ENCODE data around the gene TBC1D4. TPM values are rescaled to one million over a fixed set of nuclear protein-coding genes. Genes with fewer than 3 reads are reported as not detected.

The TBC1D4 gene
- total RNA-seq, 2 donors from 2014 or later: 2.9 to 7.2 TPM

DNA sequence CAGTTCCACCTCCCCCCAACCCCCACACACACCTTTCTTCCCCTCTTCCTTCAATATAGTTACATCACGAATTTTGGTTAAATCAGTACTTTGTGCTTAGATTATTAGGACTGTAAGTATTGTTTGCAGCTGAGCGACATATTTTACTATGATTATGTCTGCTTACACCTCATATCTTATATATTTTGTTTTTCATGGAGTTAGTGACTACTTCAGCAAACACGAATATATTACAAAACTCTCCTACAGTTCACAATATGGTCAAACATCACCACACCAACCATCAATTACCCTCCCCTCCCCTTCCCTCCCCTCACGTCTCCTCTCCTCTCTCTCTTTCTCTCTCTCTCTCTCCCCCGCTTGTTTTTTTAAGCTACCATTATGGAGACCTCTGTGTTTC is 152.9 kb downstream of the TBC1D4 start:
- Mint-ChIP-seq H3K27ac (no peak overlapping the region), H3K36me3 (no peaks in the 10 kb centered on the region), H3K9me3 (no peaks in the 10 kb centered on the region), H3K4me3 (no peak overlapping the region), H3K4me1 (ENCODE audit: low read depth in 2 of 2) (peaks cover 12 to 13% of the 10 kb centered on the region in 2 donors), H3K27me3 (peaks cover 0 to under 1% of the 10 kb centered on the region in 2 donors)
- DNase-seq (ENCODE audit: low spot score) (no peak), ATAC-seq (no peak)

GRCh38 chr13:75327135-75327510 is 154.8 kb downstream of the TBC1D4 start:
- peak overlapping the region; percentile 84 for H3K4me3 Mint-ChIP-seq
- H3K27me3 Mint-ChIP-seq: peaks cover 0 to 2% of the 10 kb centered on the region in 2 donors
- H3K9me3 Mint-ChIP-seq: no peaks in the 10 kb centered on the region
- H3K27ac Mint-ChIP-seq: peak overlapping the region; percentile 50 to 56
- peaks cover 12 to 16% of the 10 kb centered on the region in 2 donors for H3K4me1 Mint-ChIP-seq (ENCODE audit: low read depth in 2 of 2)
- ATAC-seq (no peak), DNase-seq (ENCODE audit: low spot score) (no peak)
- H3K36me3 Mint-ChIP-seq: no peaks in the 10 kb centered on the region

- H3K4me1 Mint-ChIP-seq (ENCODE audit: low read depth in 2 of 2): peaks cover 12 to 16% of the 10 kb centered on the region in 2 donors
- ATAC-seq (peak; percentile 91 to 93), DNase-seq (ENCODE audit: low spot score) (no peak)
- H3K9me3 Mint-ChIP-seq: no peaks in the 10 kb centered on the region
- no peaks in the 10 kb centered on the region for H3K36me3 Mint-ChIP-seq
- H3K4me3 Mint-ChIP-seq: peak overlapping the region; percentile 84
- H3K27me3 Mint-ChIP-seq: peaks cover 0 to 2% of the 10 kb centered on the region in 2 donors
- peak overlapping the region; percentile 50 to 56 for H3K27ac Mint-ChIP-seq
Observed at GRCh38 chr13:75326173-75327134, 155.5 kb downstream of the TBC1D4 start.

DNA sequence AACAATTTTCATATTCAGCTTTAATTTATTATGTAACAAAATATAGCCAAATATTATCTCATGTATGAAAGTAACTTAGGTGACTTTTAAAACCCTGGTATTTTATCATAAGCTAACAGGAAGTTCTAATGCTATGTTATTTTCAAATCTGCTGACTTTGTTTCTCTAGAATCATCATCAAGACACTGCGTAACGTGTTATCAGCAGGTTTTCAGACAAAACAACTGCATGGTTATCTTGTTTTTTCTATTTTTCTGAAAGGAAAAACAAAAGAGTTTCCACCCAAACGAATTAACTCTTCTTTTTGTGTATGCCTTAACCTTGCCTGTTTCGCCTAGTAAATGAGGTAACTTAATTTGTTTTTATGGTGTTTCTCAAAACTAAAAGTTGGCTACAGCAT is 156.3 kb downstream of the TBC1D4 start:
- ATAC-seq: no peak
- Mint-ChIP-seq H3K36me3 (no peaks in the 10 kb centered on the region), H3K27ac (peak overlapping the region; percentile 50 to 56), H3K27me3 (peaks cover 0 to 2% of the 10 kb centered on the region in 2 donors), H3K4me1 (ENCODE audit: low read depth in 2 of 2) (peaks cover 12 to 16% of the 10 kb centered on the region in 2 donors), H3K4me3 (peak overlapping the region; percentile 84), H3K9me3 (no peaks in the 10 kb centered on the region)
- no peak for DNase-seq (ENCODE audit: low spot score)

GRCh38 chr13:75324413-75324940 is 157.5 kb downstream of the TBC1D4 start:
- H3K9me3 Mint-ChIP-seq: no peaks in the 10 kb centered on the region
- no peak overlapping the region for H3K4me3 Mint-ChIP-seq
- peak overlapping the region in 1 of 2 donors; percentile 18 for H3K27ac Mint-ChIP-seq
- no peak for ATAC-seq
- H3K27me3 Mint-ChIP-seq: peaks cover 0 to 2% of the 10 kb centered on the region in 2 donors
- H3K4me1 Mint-ChIP-seq (ENCODE audit: low read depth in 2 of 2): peaks cover 12 to 16% of the 10 kb centered on the region in 2 donors
- H3K36me3 Mint-ChIP-seq: no peaks in the 10 kb centered on the region
- no peak for DNase-seq (ENCODE audit: low spot score)

GRCh38 chr13:75321084-75321483 is 160.9 kb downstream of the TBC1D4 start:
- Mint-ChIP-seq H3K9me3 (no peaks in the 10 kb centered on the region), H3K27me3 (peaks cover 0 to 2% of the 10 kb centered on the region in 2 donors), H3K27ac (no peak overlapping the region), H3K36me3 (no peaks in the 10 kb centered on the region), H3K4me1 (ENCODE audit: low read depth in 2 of 2) (peaks cover 6 to 15% of the 10 kb centered on the region in 2 donors), H3K4me3 (no peak overlapping the region)
- DNase-seq (ENCODE audit: low spot score): no peak
- ATAC-seq: no peak

GRCh38 chr13:75319254-75319653 is 162.7 kb downstream of the TBC1D4 start:
- DNase-seq (ENCODE audit: low spot score) (no peak), ATAC-seq (no peak)
- Mint-ChIP-seq H3K27ac (no peak overlapping the region), H3K27me3 (peaks cover 0 to 2% of the 10 kb centered on the region in 2 donors), H3K4me3 (no peak overlapping the region), H3K9me3 (no peaks in the 10 kb centered on the region), H3K4me1 (ENCODE audit: low read depth in 2 of 2) (peaks cover 3 to 12% of the 10 kb centered on the region in 2 donors), H3K36me3 (no peaks in the 10 kb centered on the region)

- peak overlapping the region; percentile 2 to 52 for H3K27ac Mint-ChIP-seq
- H3K36me3 Mint-ChIP-seq: no peaks in the 10 kb centered on the region
- H3K27me3 Mint-ChIP-seq: no peaks in the 10 kb centered on the region
- peak overlapping the region; percentile 28 for H3K4me3 Mint-ChIP-seq
- ATAC-seq (peak in 1 of 2 donors; percentile 74), DNase-seq (ENCODE audit: low spot score) (no peak)
- no peaks in the 10 kb centered on the region for H3K9me3 Mint-ChIP-seq
- peaks cover 3 to 9% of the 10 kb centered on the region in 2 donors for H3K4me1 Mint-ChIP-seq (ENCODE audit: low read depth in 2 of 2)
Observed at GRCh38 chr13:75318138-75318833, 163.7 kb downstream of the TBC1D4 start.

- no peak overlapping the region for H3K27ac Mint-ChIP-seq
- no peaks in the 10 kb centered on the region for H3K36me3 Mint-ChIP-seq
- H3K4me1 Mint-ChIP-seq (ENCODE audit: low read depth in 2 of 2): peaks cover 11 to 17% of the 10 kb centered on the region in 2 donors
- DNase-seq (ENCODE audit: low spot score) (no peak), ATAC-seq (no peak)
- H3K4me3 Mint-ChIP-seq: no peak overlapping the region
- H3K9me3 Mint-ChIP-seq: no peaks in the 10 kb centered on the region
- no peaks in the 10 kb centered on the region for H3K27me3 Mint-ChIP-seq
Observed at GRCh38 chr13:75316427-75316826, 165.5 kb downstream of the TBC1D4 start.

- Mint-ChIP-seq H3K27ac (peak overlapping the region; percentile 45 to 49), H3K9me3 (no peaks in the 10 kb centered on the region), H3K4me3 (peak overlapping the region; percentile 8), H3K27me3 (no peaks in the 10 kb centered on the region), H3K36me3 (no peaks in the 10 kb centered on the region), H3K4me1 (ENCODE audit: low read depth in 2 of 2) (peaks cover 8 to 13% of the 10 kb centered on the region in 2 donors)
- DNase-seq (ENCODE audit: low spot score) (peak; percentile 64), ATAC-seq (peak; percentile 96 to 99)
Observed at GRCh38 chr13:75312884-75313520, 169.0 kb downstream of the TBC1D4 start.

GRCh38 chr13:75309981-75310580 is 171.9 kb downstream of the TBC1D4 start:
- no peak overlapping the region for H3K4me3 Mint-ChIP-seq
- no peaks in the 10 kb centered on the region for H3K27me3 Mint-ChIP-seq
- peak overlapping the region in 1 of 2 donors; percentile 8 for H3K27ac Mint-ChIP-seq
- H3K36me3 Mint-ChIP-seq: no peaks in the 10 kb centered on the region
- ATAC-seq: no peak
- H3K4me1 Mint-ChIP-seq (ENCODE audit: low read depth in 2 of 2): peaks cover 8% of the 10 kb centered on the region in 2 donors
- DNase-seq (ENCODE audit: low spot score): no peak
- no peaks in the 10 kb centered on the region for H3K9me3 Mint-ChIP-seq

DNA sequence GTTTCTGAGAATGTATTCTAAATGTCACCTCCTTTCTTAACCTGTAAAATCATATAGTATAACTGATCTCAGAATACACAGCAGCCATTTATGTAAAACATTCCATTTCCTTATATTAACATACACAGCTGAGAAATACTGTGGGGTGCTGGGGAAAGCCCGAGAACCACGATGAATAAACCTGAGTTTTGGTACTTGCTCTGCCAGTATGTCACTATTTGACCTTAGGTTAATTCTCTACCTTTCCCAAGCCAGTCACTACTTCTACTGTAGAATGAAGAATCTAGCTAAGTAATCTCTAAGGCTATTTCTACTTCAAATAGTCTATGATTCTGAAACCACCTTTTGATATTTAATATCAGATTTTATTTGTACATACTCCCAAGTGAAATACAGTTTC is 173.7 kb downstream of the TBC1D4 start:
- H3K4me1 Mint-ChIP-seq (ENCODE audit: low read depth in 2 of 2): peaks cover 7 to 8% of the 10 kb centered on the region in 2 donors
- no peaks in the 10 kb centered on the region for H3K36me3 Mint-ChIP-seq
- no peaks in the 10 kb centered on the region for H3K27me3 Mint-ChIP-seq
- no peak overlapping the region for H3K4me3 Mint-ChIP-seq
- DNase-seq (ENCODE audit: low spot score): no peak
- no peak for ATAC-seq
- H3K27ac Mint-ChIP-seq: no peak overlapping the region
- no peaks in the 10 kb centered on the region for H3K9me3 Mint-ChIP-seq

- no peaks in the 10 kb centered on the region for H3K27me3 Mint-ChIP-seq
- no peaks in the 10 kb centered on the region for H3K36me3 Mint-ChIP-seq
- H3K4me3 Mint-ChIP-seq: no peak overlapping the region
- ATAC-seq: no peak
- DNase-seq (ENCODE audit: low spot score): no peak
- H3K9me3 Mint-ChIP-seq: no peaks in the 10 kb centered on the region
- H3K4me1 Mint-ChIP-seq (ENCODE audit: low read depth in 2 of 2): peaks cover 0 to under 1% of the 10 kb centered on the region in 2 donors
- no peak overlapping the region for H3K27ac Mint-ChIP-seq
Observed at GRCh38 chr13:75307370-75307949, 174.5 kb downstream of the TBC1D4 start.

Data from natural killer cell treated with Interleukin-12 subunit alpha and Interleukin-12 subunit beta and Interleukin-15 and Interleukin-18, amount 100 ng/mL, for 72 hours (primary cell).